SKM-1 treated with dmso at 0.1 percent for 144 hours (cell line): ENCODE data around the gene AGPAT3.

Experiments used
- DNase-seq: peaks from one replicate; lab custom pipeline; 2025; ENCODE audit not compliant: unreplicated experiment; lab: John Stamatoyannopoulos, UW

The AGPAT3 gene

DNA sequence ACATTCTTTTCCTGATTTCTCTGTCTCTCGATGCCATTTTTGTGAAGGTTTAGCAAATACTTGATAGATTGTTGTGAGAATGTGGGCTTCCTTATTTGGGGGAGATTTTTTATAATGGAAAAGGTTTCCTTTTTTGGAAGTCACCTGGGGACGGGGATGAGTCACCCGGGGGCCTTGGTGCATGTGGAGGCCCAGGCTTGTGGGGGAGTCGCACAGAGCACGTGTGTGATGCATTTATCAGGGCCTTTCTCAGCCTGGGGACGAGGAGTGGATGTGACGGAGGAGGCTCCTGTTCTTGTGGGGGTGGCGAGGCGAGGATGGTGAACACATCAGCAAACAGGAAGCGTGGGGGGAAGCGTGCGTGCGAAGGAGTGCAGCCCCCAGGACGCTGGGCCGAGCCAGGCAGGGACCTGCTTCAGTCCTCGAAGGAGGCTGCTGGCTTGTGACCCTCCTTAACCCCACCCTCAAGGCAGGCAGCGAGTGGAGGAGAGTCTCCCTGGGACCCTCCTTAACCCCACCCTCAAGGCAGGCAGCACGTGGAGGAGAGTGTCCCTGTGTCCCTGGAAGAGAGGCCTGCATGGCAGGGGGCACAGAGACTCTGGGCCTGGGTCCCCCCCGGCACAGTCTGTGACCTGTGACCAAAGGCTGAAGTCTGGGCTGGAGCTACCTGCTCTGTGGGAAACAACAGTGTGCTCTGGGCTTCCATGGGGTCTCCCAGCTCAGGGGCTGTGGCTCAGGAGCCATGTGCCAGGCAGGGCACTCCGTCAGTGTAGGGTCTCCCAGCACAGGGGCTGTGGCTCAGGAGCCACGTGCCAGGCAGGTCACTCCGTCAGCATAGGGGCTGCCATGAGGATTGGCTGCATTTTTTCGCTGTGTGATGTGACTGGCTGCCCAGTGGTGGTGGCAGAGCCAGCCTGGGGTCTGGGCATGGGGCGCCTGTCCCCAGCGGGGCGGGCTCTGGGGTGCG, 57.2 kb downstream of the AGPAT3 start:
- DNase-seq = no peak

- DNase-seq = no peak
Observed at GRCh38 chr21:43922949-43923348, 57.9 kb downstream of the AGPAT3 start.

GRCh38 chr21:43923391-43923790, 58.4 kb downstream of the AGPAT3 start:
- no peak for DNase-seq

DNA sequence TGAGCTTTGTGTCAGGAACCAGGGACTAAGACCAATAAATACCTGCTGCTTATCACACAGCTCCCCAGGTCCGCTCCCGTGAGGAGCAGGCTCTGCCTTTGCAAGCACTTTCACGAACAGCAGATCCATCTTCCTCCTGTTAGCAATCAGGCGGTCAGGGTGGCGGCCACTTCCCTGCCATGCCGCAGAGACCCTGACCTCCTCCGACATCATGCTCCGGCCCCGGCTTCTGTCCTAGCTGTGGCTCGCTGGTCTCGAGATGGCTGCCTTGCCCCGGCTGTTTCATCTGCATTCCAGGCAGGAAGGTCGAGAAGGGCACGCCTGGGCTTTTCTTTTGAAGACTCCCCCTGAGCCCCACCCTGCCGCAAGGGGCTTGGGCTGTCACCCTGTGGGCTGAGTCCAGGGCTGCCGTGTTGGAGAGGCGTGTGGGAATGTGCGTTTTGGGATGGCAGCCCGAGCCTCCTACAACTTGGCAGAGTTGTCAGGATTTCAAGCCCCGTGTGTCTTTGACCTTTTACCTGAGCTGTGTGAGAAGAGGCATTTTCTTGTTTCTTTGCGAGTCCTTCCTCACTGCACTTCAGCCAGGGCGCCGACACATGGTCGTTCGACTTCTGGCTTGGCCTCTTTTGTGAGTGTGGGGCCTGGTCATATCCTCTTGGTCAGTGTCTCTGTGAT, 59.5 kb downstream of the AGPAT3 start:
- DNase-seq = no peak

- no peak for DNase-seq
Observed at GRCh38 chr21:43925096-43925481, 60.1 kb downstream of the AGPAT3 start.

DNA sequence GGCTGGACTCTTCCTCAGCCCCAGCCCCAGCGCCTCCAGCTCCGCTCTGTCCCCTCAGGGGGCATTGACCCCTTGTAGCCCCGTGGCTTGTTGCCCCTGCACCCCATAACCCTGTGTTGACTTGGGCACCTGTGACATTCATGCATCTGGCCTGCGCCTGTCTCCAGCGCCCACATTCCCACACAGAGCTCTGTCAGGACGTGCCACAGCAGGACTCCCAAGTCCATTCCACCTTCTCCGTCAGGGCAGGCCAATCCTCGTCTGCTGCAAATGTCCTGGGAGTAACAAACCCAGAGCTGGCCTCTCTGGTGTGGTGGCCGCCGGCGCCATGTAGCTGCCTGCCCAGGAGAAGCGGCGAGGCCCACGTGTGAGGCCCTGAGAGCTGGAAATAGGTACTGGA, 60.6 kb downstream of the AGPAT3 start:
- DNase-seq = no peak

DNA sequence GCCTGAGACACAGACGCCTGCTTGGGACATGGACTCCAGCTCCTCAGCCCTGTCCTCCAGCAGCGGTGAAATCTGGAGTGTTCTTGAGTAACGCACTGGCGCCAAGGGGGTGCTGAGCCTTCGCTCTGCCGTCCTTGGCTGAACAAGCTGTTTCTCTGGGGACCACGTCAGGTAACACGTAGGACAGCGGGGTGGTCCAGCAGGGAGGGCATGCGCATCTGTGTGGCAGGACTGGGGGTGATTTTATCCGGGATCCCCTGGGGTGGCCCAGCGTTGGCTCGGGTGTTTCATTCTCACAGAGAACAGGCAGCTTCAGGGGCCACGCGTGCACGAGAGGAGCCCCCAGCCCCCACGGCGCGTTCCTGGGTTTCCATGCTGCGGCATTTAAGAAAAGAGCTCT, 61.2 kb downstream of the AGPAT3 start:
- no peak for DNase-seq

DNA sequence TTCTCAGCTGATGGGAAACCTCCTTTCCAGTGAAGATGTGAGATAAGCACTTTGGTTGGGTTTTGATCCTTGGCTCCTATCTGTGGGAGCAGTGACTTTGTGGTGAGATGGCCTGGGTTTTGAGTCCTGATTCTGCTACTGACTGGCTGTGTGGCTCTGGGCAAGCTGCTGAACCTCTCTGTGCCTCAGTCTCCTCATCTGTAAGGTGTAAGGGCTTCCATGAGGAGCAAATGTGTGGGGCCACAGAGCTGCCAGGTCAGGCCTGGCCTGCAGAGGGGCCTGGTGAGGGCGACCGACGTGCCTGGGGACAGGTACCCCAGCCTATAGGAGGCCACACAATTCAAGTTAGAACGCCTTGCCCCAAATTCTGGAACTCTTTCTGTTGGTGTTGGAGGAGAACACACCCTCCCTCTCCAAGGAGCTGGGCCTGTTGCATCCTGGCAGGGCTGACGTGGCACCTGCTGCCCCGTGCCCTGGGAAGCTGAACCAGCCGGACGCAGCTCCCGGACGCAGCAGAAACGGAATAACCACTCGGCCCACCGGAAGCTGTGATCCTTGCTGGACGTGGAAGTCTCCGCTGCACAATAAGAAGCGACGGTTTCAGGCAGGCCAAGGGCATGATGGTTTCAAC, 62.7 kb downstream of the AGPAT3 start:
- DNase-seq = no peak

DNA sequence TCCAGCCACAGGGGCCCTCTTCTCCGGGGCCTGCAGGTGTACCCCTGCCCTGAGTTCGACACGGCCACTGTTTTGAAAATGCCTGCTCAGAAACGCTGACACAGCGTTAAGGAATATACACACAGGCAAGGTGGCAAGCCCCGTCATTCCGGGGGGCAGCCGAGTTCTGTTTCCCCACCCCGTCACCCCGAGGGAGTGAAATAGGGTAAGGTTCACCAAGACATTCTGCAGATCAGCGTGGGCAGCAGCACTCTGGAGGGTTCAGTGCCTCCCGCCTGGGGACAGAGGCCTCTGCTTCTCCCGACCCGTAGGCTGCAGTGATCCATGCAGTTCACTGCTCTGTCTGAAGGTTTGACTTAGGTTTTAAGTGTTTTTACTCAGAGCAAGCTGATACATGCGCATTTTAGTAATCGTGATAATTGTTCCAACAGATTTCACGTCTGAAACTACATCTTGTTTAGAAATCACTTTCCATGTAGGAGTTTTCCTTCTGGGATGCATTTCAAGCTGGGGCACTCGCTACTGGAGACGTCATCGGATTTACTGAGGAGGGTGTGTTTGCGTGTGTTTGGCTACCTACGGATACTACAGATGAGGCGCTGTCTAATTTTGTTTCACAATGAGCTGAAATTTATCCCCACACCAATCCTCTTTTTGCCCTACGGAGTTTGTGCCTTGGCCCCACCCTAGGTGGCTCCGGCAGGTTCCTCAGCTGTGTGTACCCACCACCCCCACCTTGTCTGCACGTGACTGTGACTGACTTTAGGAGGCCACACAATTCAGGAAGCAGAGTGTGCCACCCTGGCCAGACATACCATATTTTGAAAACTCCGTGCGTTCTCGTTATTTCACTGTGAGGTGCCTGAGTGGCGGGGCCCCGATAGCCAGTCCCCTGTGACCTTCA, 63.5 kb downstream of the AGPAT3 start:
- no peak for DNase-seq

DNA sequence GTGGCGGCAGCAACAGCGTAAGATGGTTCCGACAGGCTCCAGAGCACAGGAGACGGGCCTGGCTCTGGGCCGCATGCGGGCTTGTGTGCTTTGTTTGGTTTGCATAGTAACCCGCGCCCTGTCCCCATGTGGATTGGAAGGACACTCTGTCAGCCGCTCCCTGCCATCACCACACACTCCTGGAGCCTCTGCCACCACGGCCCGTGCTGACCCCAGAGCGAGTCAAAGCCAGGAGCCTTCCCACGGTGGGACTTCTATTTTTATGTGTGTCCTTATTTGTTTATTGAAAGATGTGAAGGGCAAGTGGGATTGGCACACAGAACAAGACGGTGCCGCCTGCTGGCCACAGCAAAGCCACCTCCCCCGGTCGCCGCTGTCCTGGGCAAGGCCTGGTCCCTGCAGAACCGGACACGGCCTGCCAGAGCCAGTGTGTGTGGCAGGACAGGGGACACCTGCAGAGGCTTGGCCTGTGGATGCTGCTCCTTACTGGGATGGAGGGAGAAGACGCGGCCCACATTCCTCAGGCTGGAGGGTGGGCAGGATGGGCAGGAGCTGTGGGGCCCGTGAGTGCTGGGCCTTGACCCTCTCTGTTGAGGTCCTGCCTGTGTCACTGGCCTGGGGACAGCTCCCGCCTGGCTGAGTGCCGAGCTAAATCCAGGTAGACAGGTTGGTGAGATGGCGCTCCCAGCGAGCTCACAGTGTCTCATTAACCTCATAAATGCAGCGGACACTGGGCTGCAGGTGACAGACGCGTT, 64.4 kb downstream of the AGPAT3 start:
- no peak for DNase-seq

DNA sequence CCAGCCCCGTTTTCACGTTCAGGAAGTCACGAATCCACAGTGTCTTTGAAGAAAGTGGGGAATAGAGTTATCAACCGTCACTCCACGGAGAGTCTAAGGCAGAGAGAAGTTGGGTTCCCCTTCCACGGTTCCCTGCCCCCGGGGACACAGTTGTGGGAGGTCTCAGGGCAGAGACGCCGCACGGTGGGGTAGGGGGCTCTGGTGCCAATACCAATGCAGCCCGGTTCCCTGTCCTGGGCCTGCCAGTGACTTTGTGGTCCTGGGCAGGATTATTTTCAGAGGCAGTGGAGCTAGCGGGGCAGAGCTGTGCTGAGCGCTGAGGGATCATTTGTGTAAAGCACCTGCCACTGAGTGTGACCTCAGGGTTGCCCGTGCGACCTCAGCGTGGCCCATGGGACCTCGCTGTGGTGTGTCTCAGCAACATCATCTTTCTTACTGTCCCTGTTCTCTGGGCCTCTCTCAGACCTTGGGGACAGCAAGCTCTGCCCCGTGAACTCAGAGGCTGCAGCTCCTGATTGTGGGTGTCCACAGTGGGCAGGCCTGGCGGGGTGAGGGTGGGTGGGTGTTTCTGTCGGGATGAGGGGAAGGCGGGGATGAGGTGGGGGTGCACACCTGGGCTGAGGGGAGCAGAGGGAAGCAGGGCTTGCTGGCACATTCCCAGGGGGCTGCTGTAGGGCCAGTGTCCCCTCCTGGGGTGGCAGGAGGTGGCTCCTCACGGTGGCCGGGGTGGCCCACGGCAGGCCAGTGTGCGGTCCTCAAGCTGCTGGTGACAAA, 65.2 kb downstream of the AGPAT3 start:
- no peak for DNase-seq

GRCh38 chr21:43930848-43931375, 65.9 kb downstream of the AGPAT3 start:
- no peak for DNase-seq

- no peak for DNase-seq
Observed at GRCh38 chr21:43931489-43931888, 66.5 kb downstream of the AGPAT3 start.

- no peak for DNase-seq
Observed at GRCh38 chr21:43932005-43932404, 67.0 kb downstream of the AGPAT3 start.

GRCh38 chr21:43933199-43933598, 68.2 kb downstream of the AGPAT3 start:
- DNase-seq = no peak

DNA sequence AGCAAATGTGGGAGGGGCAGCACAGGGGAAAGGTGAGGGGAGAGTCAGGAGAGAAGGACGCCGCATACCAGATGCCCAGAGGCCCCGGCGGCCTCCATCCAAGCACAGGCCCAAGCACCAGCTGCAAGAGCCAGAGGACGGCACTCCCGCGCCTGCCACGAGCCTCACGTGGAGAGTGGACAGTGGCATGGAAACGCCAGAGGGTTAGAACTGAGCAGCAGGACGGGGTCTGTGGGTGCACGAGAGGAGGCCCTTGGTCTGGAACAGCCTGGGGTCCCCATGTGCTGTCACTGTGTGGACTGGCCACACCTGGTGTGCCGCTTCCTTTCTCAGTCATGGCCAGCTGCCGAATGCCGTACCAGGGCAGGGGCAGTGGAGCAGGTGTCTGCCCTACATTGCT, 68.7 kb downstream of the AGPAT3 start:
- no peak for DNase-seq

DNA sequence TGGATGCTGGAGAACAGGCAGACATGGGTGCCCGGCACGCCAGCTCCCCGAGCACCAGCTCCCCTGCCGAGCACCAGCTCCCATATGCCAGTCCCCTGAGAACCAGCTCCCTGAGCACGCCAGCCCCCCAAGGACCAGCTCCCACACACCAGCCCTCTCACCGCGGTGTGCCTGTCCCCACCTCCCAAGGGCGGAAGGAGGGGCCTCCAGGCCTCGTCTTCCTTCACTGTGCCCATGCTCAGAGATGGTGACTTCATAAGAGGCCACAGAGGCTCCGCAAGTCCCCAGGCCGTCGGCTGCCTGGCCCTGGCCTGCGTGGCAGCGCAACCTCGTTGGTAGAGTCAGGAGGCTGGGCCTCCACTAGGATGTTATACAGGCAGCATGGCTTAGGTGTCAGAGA, 69.1 kb downstream of the AGPAT3 start:
- DNase-seq = no peak

DNA sequence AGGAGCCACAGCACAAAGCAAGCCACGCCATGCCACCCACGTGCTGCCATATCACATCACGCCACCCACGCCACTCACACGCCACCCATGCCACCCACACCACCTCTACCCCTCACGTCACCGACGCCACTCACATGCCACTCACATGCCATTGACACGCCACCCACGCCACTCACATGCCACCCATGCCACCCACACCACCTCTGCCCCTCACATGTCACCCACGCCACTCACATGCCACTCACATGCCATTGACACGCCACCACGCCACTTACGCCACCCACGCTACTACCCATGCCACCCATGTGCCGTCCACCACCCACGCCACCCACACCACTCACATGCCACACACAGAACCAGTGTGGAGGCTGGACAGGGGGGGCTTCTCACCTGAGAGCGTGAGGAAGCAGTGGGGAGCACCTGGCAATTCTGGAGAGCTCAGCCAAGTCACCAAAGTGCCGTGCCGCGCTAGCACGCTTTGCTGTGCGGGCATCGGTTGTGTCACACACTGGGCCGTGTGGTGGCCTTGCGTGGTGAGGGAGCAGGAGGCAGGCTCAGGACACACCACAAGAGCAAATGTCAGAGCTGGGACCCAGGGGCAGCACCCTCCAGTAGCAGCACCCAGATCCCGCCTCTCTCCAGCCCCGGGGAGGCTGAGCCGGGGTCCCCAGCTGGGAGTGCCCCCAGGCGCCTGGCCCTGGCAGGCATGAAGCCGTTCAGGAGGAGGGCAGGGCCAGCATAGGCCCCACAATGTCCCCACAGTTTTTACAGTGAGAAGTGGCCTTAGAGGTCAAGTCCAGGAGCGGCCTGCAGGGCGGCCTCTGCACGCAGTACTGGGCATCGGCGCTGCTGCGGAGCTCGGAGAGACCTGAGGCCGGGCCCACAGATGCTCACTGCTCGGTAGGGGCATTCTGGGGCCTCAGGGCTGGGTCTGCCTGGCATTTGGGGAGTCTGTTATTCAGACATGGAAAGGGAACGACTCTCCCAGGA, 70.0 kb downstream of the AGPAT3 start:
- no peak for DNase-seq
